MM.1S (cell line): Measurements from ENCODE around the gene ILF2.

Experiments
- EZH2 ChIP-seq: fragments of 300-600 bp; sonication (generic); optimal IDR thresholded peaks from 2 replicates; pipeline ENCODE3; 2017; ENCODE audit warnings: low read depth, mild to moderate bottlenecking, antibody characterized with exemption, low read length, mixed read lengths
- EZH2phosphoT487 ChIP-seq: fragments of 300-600 bp; sonication (generic); IDR thresholded peaks from 2 replicates; pipeline ENCODE4 v1.6.1; 2018; ENCODE audit warnings: antibody characterized with exemption, low read length
- TF ChIP-seq, protein P1 (sequence below): fragments of 300-600 bp; sonication (generic); IDR thresholded peaks from 2 replicates; pipeline ENCODE4 v1.5.1; 2016; ENCODE audit warnings: antibody characterized with exemption, low read length, mixed read lengths

DNA sequence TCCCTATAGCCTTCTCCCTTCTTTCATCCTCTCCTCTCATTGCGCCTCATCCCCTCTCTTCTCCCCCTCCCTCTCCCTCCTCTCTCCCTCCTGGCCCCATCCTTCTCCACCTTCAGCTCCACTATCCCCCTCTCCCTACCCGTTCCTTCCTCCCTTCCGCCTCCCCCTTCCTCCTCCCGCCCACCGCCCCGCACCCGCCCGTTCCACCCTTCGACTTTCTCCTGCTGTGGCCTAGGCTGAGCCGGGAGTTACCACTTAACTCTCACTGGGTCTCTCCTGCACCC lies 9.3 kb upstream of the ILF2 start:
- TF ChIP-seq, protein P1, sequence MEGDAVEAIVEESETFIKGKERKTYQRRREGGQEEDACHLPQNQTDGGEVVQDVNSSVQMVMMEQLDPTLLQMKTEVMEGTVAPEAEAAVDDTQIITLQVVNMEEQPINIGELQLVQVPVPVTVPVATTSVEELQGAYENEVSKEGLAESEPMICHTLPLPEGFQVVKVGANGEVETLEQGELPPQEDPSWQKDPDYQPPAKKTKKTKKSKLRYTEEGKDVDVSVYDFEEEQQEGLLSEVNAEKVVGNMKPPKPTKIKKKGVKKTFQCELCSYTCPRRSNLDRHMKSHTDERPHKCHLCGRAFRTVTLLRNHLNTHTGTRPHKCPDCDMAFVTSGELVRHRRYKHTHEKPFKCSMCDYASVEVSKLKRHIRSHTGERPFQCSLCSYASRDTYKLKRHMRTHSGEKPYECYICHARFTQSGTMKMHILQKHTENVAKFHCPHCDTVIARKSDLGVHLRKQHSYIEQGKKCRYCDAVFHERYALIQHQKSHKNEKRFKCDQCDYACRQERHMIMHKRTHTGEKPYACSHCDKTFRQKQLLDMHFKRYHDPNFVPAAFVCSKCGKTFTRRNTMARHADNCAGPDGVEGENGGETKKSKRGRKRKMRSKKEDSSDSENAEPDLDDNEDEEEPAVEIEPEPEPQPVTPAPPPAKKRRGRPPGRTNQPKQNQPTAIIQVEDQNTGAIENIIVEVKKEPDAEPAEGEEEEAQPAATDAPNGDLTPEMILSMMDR = no peak
- no peak for TF ChIP-seq EZH2
- TF ChIP-seq EZH2phosphoT487 = no peak
